ENCODE data around the gene DOCK9. TPM values are rescaled to one million over a fixed set of nuclear protein-coding genes. Genes with fewer than 3 reads are reported as not detected.
A peak's percentile ranks its signal among the peaks of the same experiment; 100 is the strongest.

Gene DOCK9
- total RNA-seq, 4 donors from 2014 or later: 121 to 240 (median 200) TPM

GRCh38 chr13:98787996-98788395 is 189.9 kb downstream of the DOCK9 start:
- Histone ChIP-seq H3K4me3 (no peak overlapping the region), H3K27me3 (no peaks in the 10 kb centered on the region), H3K9me3 (no peaks in the 10 kb centered on the region), H3K4me1 (no peaks in the 10 kb centered on the region), H3K36me3 (peaks cover 7% of the 10 kb centered on the region), H3K27ac (no peak overlapping the region)
- DNase-seq (ENCODE audit: low spot score in 2 of 2): no peak
- WGBS: 86% methylated on average over 9 of the region's 9 CpGs
- TF ChIP-seq POLR2A (IDR thresholded peaks at IDR 0.05) (no peak), CTCF (IDR thresholded peaks at IDR 0.05) (no peak), POLR2AphosphoS5 (IDR thresholded peaks at IDR 0.05) (no peak), EP300 (IDR thresholded peaks at IDR 0.05) (no peak)

DNA sequence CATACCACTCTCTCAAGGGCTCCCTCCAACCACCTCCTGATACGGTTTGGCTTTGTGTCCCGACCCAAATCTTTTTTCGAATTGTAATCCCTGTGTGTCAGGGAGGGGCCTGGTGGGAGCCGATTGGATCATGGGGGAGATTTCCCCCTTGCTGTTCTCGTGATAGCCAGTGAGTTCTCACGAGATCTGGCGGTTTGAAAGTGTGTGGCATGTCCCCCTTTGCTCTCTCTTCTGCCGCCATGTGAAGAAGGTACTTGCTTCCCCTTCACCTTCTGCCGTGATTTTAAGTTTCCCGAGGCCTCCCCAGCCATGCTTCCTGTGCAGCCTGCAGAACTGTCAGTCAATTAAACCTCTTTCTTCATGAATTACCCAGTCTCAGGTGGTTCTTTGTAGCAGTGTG is 190.7 kb downstream of the DOCK9 start:
- H3K4me1 ChIP-seq: no peaks in the 10 kb centered on the region
- no peak for DNase-seq (ENCODE audit: low spot score in 2 of 2)
- TF ChIP-seq CTCF (IDR thresholded peaks at IDR 0.05): no peak
- TF ChIP-seq POLR2A (IDR thresholded peaks at IDR 0.05): no peak
- TF ChIP-seq POLR2AphosphoS5 (IDR thresholded peaks at IDR 0.05): no peak
- TF ChIP-seq EP300 (IDR thresholded peaks at IDR 0.05): no peak
- H3K27ac ChIP-seq: no peak overlapping the region
- no peak overlapping the region for H3K4me3 ChIP-seq
- H3K36me3 ChIP-seq: no peaks in the 10 kb centered on the region
- H3K27me3 ChIP-seq: no peaks in the 10 kb centered on the region
- no peaks in the 10 kb centered on the region for H3K9me3 ChIP-seq
- WGBS: 86% methylated on average over 10 of the region's 10 CpGs

GRCh38 chr13:98786023-98786422 is 191.8 kb downstream of the DOCK9 start:
- Histone ChIP-seq H3K9me3 (no peaks in the 10 kb centered on the region), H3K27ac (no peak overlapping the region), H3K4me1 (no peaks in the 10 kb centered on the region), H3K27me3 (peaks cover 5% of the 10 kb centered on the region), H3K36me3 (no peaks in the 10 kb centered on the region), H3K4me3 (no peak overlapping the region)
- 73% methylated on average over 7 of the region's 7 CpGs for WGBS
- DNase-seq (ENCODE audit: low spot score in 2 of 2): no peak
- TF ChIP-seq EP300 (IDR thresholded peaks at IDR 0.05): no peak
- TF ChIP-seq CTCF (IDR thresholded peaks at IDR 0.05): no peak
- no peak for TF ChIP-seq POLR2AphosphoS5 (IDR thresholded peaks at IDR 0.05)
- no peak for TF ChIP-seq POLR2A (IDR thresholded peaks at IDR 0.05)

- H3K27me3 ChIP-seq: peaks cover 5% of the 10 kb centered on the region
- WGBS: 78% methylated on average over 8 of the region's 10 CpGs
- H3K9me3 ChIP-seq: no peaks in the 10 kb centered on the region
- no peaks in the 10 kb centered on the region for H3K36me3 ChIP-seq
- no peak overlapping the region for H3K27ac ChIP-seq
- no peak overlapping the region for H3K4me3 ChIP-seq
- H3K4me1 ChIP-seq: no peaks in the 10 kb centered on the region
- no peak for DNase-seq (ENCODE audit: low spot score in 2 of 2)
- no peak for TF ChIP-seq POLR2AphosphoS5 (IDR thresholded peaks at IDR 0.05)
- no peak for TF ChIP-seq POLR2A (IDR thresholded peaks at IDR 0.05)
- TF ChIP-seq CTCF (IDR thresholded peaks at IDR 0.05): no peak
- no peak for TF ChIP-seq EP300 (IDR thresholded peaks at IDR 0.05)
These were observed 192.5 kb downstream of the DOCK9 start for GRCh38 chr13:98785405-98785804.

DNA sequence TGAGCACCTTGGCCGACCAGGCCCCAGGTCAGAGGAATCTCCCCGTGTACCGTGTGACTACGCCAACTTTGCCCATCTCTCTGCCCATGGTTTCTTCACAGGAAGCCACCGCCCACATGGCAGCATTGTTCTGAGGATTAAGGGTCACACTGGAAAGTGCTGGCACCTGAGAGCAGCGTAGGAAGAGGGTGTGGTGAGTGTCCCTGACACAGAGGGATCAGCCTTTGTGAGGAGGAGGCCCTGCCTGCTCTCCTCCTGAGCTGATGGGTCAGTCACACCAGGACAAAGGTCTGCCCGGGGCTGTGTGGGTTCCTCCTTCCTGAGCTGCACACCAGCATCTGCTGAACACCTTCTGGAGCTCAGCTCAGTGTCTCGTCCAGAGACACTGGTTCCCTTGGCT is 193.2 kb downstream of the DOCK9 start:
- no peak for TF ChIP-seq CTCF (IDR thresholded peaks at IDR 0.05)
- TF ChIP-seq POLR2AphosphoS5 (IDR thresholded peaks at IDR 0.05): no peak
- TF ChIP-seq EP300 (IDR thresholded peaks at IDR 0.05): no peak
- no peak for TF ChIP-seq POLR2A (IDR thresholded peaks at IDR 0.05)
- Histone ChIP-seq H3K27ac (peak overlapping the region; percentile 18), H3K27me3 (peaks cover 5% of the 10 kb centered on the region), H3K9me3 (no peaks in the 10 kb centered on the region), H3K36me3 (no peaks in the 10 kb centered on the region), H3K4me1 (no peaks in the 10 kb centered on the region), H3K4me3 (no peak overlapping the region)
- WGBS: 74% methylated on average over 8 of the region's 8 CpGs
- no peak for DNase-seq (ENCODE audit: low spot score in 2 of 2)

Measured in suprapubic skin (tissue), 4 donors.